Calu3 (cell line): ENCODE data around the gene CELSR2. TPM values are rescaled to one million over a fixed set of nuclear protein-coding genes. Genes with fewer than 3 reads are reported as not detected.
A peak's percentile ranks its signal among the peaks of the same experiment; 100 is the strongest.

Experiments
- BruUV-seq: library from RNA; stranded (reverse); fragments of 400-500 nt; replicated peaks from 2 replicates; lab custom pipeline; 2021; lab: Mats Ljungman, UMichigan
- CTCF ChIA-PET: fragments of 300-600 bp; sonication (Branson Sonifier 250); formaldehyde crosslinking; loops from one replicate; lab custom pipeline; 2022; ENCODE audit warnings: antibody characterized with exemption; lab: Charles Lee
- DNase-seq: peaks from one replicate; pipeline ENCODE4 v3.0.0; 2022
- H3K27ac Mint-ChIP-seq: one replicate; pipeline ENCODE4 v1.8.0; 2022; ENCODE audit warnings: mixed read lengths; ENCODE audit not compliant: unreplicated experiment
- H3K27me3 Mint-ChIP-seq: one replicate; pipeline ENCODE4 v1.8.0; 2022; ENCODE audit warnings: mixed read lengths; ENCODE audit not compliant: unreplicated experiment
- H3K36me3 Mint-ChIP-seq: one replicate; pipeline ENCODE4 v1.8.0; 2022; ENCODE audit warnings: mild to moderate bottlenecking, moderate library complexity, mixed read lengths; ENCODE audit not compliant: insufficient read depth, unreplicated experiment
- H3K4me1 Mint-ChIP-seq: one replicate; pipeline ENCODE4 v1.8.0; 2022; ENCODE audit warnings: mild to moderate bottlenecking, low read depth, mixed read lengths; ENCODE audit not compliant: unreplicated experiment
- H3K4me3 Mint-ChIP-seq: one replicate; pipeline ENCODE4 v1.8.0; 2022; ENCODE audit warnings: mild to moderate bottlenecking, low read depth, moderate library complexity, mixed read lengths; ENCODE audit not compliant: unreplicated experiment
- H3K9me3 Mint-ChIP-seq: one replicate; pipeline ENCODE4 v1.8.0; 2022; ENCODE audit warnings: low read depth, mixed read lengths; ENCODE audit not compliant: unreplicated experiment
- intact Hi-C: fragments of 100-400 bp; cut with micrococcal nuclease; formaldehyde crosslinking; loops from one replicate; pipeline ENCODE4 v1.10.0; 2022; ENCODE audit not compliant: unreplicated experiment
- total RNA-seq: library from RNA; stranded (reverse); gene quantifications from 2 replicates; pipeline ENCODE4 v1.2.3, GENCODE V29; 2022
- TF ChIP-seq, protein P1 (sequence below): fragments of 200-600 bp; IDR thresholded peaks from one replicate; pipeline ENCODE4 v1.8.0; 2022; ENCODE audit warnings: antibody characterized with exemption; ENCODE audit not compliant: unreplicated experiment

The CELSR2 gene
- total RNA-seq, 1 experiment from 2014 or later: 5.3 TPM

DNA sequence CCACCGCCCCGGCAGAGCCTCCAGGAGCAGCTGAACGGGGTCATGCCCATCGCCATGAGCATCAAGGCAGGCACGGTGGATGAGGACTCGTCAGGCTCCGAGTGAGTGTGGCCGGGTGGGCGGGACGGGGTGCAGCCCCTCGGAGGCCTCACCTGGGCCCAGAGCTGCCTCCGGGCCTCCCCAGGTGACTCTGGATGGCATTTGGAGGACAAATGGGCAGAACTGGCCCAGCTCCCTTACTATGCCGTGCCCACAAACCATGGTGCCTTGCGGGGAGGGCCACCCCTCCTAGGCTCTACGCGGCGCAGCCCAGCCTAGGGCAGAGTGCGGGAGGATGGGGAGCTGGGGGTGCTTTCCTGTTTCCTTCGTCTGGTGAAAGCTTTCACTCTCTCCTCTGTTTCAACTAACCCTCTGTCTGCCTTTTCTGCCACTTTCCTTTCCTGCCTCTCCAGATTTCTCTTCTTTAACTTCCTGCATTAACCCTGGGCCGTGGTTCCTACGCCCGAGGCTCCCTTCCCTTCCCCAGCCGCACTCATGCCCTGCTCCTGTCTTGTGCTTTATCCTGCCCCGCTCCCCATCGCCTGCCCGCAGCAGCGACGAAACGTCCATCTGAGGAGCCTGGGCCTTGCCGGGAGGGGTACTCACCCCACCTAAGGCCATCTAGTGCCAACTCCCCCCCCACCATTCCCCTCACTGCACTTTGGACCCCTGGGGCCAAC is 24.4 kb downstream of the CELSR2 start:
- CTCF ChIA-PET: interaction anchor here (0.6 to 1.2 kb wide), 5 partner anchors 9 to 338 kb away, joined by 3 to 4 read pairs (median 4); partner anchors contain the start of gene PSRC1
- no peaks in the 10 kb centered on the region for H3K9me3 Mint-ChIP-seq
- no peak for DNase-seq
- H3K27me3 Mint-ChIP-seq: no peaks in the 10 kb centered on the region
- BruUV-seq: no TSS peak
- H3K27ac Mint-ChIP-seq: peak overlapping the region; percentile 85
- intact Hi-C loops: no loop called here
- H3K4me3 Mint-ChIP-seq: peak overlapping the region; percentile 73
- H3K36me3 Mint-ChIP-seq: peaks cover 24% of the 10 kb centered on the region
- TF ChIP-seq, protein P1, sequence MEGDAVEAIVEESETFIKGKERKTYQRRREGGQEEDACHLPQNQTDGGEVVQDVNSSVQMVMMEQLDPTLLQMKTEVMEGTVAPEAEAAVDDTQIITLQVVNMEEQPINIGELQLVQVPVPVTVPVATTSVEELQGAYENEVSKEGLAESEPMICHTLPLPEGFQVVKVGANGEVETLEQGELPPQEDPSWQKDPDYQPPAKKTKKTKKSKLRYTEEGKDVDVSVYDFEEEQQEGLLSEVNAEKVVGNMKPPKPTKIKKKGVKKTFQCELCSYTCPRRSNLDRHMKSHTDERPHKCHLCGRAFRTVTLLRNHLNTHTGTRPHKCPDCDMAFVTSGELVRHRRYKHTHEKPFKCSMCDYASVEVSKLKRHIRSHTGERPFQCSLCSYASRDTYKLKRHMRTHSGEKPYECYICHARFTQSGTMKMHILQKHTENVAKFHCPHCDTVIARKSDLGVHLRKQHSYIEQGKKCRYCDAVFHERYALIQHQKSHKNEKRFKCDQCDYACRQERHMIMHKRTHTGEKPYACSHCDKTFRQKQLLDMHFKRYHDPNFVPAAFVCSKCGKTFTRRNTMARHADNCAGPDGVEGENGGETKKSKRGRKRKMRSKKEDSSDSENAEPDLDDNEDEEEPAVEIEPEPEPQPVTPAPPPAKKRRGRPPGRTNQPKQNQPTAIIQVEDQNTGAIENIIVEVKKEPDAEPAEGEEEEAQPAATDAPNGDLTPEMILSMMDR: no peak
- peaks cover 28% of the 10 kb centered on the region for H3K4me1 Mint-ChIP-seq

DNA sequence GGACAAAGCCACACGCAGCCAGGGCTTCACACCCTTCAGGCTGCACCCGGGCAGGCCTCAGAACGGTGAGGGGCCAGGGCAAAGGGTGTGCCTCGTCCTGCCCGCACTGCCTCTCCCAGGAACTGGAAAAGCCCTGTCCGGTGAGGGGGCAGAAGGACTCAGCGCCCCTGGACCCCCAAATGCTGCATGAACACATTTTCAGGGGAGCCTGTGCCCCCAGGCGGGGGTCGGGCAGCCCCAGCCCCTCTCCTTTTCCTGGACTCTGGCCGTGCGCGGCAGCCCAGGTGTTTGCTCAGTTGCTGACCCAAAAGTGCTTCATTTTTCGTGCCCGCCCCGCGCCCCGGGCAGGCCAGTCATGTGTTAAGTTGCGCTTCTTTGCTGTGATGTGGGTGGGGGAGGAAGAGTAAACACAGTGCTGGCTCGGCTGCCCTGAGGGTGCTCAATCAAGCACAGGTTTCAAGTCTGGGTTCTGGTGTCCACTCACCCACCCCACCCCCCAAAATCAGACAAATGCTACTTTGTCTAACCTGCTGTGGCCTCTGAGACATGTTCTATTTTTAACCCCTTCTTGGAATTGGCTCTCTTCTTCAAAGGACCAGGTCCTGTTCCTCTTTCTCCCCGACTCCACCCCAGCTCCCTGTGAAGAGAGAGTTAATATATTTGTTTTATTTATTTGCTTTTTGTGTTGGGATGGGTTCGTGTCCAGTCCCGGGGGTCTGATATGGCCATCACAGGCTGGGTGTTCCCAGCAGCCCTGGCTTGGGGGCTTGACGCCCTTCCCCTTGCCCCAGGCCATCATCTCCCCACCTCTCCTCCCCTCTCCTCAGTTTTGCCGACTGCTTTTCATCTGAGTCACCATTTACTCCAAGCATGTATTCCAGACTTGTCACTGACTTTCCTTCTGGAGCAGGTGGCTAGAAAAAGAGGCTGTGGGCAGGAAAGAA is 25.5 kb downstream of the CELSR2 start:
- peak; percentile 71 for DNase-seq
- TF ChIP-seq, protein P1: no peak

DNA sequence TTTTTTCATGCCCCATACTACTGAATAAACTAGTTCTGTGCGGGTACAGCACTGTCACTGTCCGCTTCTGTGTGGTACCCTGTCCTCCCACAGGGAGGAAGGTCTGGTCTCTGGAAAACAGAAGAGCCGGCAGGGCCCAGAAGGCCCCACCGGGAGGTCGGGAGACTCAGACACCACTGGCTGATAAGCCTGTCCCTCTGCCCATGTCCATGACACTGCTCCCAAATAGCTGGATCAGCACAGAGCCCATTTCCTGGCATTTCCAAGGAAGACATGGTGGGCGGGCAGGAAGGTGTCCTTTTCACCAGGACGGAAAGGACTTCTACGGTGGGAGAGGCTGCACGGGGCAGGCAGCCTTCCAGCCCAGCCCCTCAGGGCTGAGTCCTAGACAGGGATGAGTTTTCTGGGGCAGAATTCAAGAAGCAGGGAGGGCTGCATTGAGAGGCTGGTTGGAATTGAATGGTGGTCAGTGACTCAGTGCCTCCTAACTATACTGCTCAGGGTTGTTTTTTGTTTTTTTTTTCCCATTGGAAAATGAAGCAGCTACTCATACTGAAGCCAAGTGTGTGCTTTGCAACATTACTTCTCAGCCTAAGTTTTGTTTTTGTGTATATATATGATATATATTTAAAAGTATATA is 26.5 kb downstream of the CELSR2 start:
- no peaks in the 10 kb centered on the region for H3K9me3 Mint-ChIP-seq
- intact Hi-C loops: loop anchor here (2.0 kb wide), 2 partner anchors 123 to 257 kb away; no protein-coding TSS in a partner anchor
- H3K4me1 Mint-ChIP-seq: peaks cover 28% of the 10 kb centered on the region
- TF ChIP-seq, protein P1: no peak
- H3K27me3 Mint-ChIP-seq: no peaks in the 10 kb centered on the region
- peaks cover 24% of the 10 kb centered on the region for H3K36me3 Mint-ChIP-seq
- CTCF ChIA-PET: no interaction called here
- H3K27ac Mint-ChIP-seq: peak overlapping the region; percentile 85
- TSS peak; percentile 28 for BruUV-seq
- peak overlapping the region; percentile 73 for H3K4me3 Mint-ChIP-seq
- no peak for DNase-seq

More for the DNA sequence above, 25.5 kb downstream of the CELSR2 start:
- Mint-ChIP-seq H3K27me3 (no peaks in the 10 kb centered on the region), H3K4me1 (peaks cover 28% of the 10 kb centered on the region), H3K9me3 (no peaks in the 10 kb centered on the region), H3K36me3 (peaks cover 24% of the 10 kb centered on the region), H3K4me3 (peak overlapping the region; percentile 73), H3K27ac (peak overlapping the region; percentile 85)
- intact Hi-C loops: no loop called here
- BruUV-seq: no TSS peak
- CTCF ChIA-PET: no interaction called here
